Dedifferentiated amniotic fluid mesenchymal stem cell (primary cell): ENCODE data around the gene PSMA5.

Source experiments
- DNase-seq: peaks from one replicate; pipeline ENCODE4 v3.0.0-alpha.2; 2016; ENCODE audit errors: extremely low spot score

Gene PSMA5

DNA sequence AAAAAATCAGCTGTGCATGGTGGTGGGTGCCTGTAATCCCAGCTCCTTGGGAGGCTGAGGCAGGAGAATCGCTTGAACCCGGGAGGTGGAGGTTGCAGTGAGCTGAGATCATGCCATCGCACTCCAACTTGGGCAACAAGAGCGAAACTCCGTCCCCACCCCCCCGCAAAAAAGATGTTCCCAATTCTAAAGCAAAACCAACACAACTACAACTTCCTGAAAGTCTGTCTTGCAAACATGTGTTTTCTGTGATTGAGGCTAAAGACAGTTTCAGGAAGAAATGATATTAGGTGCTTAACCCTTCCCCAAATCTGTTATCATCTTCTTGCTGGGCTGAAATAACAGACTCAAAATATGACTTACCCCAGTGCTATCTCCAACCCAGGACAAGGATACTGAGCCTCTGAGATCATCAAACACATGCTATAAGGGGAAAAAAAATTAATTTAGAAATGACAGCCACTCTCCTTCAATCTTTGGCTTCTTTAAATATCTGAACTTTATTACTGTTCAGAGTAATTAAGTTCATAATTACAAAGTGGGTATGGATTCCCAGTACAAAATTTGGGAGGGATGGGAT is 57.0 kb downstream of the PSMA5 start:
- DNase-seq, result no peak

DNA sequence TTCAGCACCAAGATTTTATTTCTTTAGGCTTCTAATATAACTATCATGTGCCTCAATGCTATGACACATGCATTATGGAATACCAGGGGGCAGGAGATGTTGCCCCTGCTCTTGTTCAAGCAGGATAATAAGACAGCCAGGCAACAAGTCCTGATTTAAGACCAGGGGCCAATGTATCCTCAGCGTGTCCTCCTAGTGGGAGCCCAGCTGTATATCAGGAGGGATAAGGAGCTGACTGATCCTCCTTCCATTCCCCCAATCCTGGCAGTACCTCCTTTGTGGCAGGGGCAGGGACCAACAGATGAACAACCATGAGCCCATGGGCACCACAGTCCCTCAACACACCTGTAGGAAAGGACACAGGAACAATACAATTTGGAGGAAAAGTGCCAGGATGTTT is 57.8 kb downstream of the PSMA5 start:
- no peak for DNase-seq

GRCh38 chr1:109367626-109368025 is 58.6 kb downstream of the PSMA5 start:
- no peak for DNase-seq

GRCh38 chr1:109365642-109366204 is 60.5 kb downstream of the PSMA5 start:
- DNase-seq, result no peak

DNA sequence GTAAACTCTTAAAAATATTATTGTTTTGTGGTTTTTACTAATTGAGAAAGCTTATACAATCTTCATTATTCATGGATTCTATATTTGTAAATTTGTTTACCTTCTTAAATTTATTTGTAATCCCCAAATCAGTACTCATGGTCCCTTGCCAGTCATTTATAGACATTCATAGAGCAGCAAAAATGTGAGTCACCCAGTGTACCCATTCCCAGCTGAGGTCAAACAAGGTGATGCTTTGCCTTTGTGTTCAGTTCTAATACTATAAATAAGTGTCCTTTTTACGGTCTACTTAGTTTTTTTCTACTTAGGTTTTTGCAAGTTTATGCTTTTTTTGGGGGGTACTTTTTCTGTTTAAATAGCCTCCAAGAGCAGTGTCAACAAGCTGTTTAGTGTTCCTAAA is 64.6 kb downstream of the PSMA5 start:
- no peak for DNase-seq

- no peak for DNase-seq
These were observed 65.2 kb downstream of the PSMA5 start for GRCh38 chr1:109361069-109361468.

- DNase-seq, result no peak
These were observed 68.6 kb downstream of the PSMA5 start for GRCh38 chr1:109357616-109358015.

DNA sequence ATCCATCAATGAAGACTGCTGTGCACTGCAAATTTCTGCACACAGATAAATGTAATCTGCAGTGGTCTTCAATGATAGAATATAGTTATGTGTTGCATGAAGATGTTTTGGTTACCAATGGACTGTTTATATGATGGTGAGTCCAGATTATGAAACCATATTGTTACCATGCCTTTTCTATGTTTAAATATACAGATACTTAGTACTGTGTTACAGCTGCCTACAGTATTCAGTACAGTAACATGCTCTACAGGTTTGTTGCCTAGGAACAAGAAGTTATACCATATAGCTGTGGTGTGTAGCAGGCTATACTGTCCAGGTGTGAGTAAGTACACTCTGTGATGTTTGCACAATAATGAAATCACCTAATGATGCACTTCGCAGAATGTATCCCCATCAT is 69.3 kb downstream of the PSMA5 start:
- no peak for DNase-seq

DNA sequence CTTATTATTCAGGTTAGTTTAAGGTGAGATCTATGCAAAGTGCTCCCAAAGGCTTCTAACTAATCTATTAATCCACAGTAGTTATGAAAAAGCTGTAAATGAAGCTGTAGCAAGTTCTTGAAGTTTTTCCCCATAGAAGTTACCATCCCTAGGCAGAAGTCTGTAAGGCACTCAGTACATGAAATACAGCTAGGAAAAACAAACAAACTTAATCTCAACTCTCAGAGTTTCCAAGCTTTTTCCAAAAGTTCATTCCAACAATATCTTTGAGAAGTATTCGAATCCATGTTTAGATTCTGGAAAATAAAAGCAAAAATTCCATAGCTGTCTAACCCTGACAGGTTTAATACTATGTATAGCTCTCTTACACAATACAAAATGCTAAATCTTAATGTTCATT is 69.7 kb downstream of the PSMA5 start:
- no peak for DNase-seq

GRCh38 chr1:109354929-109355328 is 71.3 kb downstream of the PSMA5 start:
- DNase-seq, result no peak

DNA sequence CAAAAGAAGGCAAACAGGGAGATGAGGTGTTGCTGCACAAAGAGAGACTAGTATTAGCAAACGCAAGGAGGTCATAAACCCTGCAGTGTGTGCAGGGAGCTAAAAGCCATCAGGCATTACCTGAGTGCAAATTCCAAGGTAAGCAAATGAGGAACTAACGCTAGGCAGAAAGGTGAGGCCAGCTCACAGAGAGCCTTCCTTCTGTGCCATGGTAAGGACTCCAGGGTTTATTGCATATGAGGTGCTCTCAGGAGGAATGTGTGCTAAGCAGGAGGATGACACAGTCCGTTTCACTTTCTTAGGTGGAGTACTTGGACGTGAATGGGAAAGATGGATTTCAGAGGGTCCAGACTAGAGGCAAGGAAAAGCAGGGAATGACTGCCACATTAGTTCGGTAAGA is 74.8 kb downstream of the PSMA5 start:
- DNase-seq, result no peak

GRCh38 chr1:109350655-109351054 is 75.6 kb downstream of the PSMA5 start:
- DNase-seq, result no peak

DNA sequence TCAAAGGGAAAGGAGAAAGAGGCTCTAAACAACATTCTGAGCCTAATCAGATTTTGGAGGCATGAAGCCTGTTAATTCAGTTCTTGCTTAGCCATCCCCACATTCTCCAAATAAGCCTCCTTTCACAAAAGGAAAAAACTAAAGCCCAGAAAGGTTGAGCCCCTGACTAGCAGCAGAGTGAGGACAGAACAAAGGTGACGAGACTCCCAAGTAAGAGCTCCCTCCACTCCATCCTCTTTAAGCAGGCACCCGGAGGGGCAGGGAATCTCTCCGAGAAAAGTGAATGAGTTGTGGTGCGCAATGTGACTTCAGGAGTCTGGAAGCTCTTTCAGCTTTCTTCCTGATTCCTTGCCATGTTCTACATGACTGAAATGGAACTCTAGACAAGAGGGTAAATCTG is 76.1 kb downstream of the PSMA5 start:
- DNase-seq, result no peak
